ENCODE results near the gene ANKRD11.
A peak's percentile ranks its signal among the peaks of the same experiment; 100 is the strongest.
"Not testable (repeated sequence)": the region's sequence is repeated elsewhere in the genome, so short reads cannot be mapped to it uniquely, and the experiment has no call there.

The ANKRD11 gene

GRCh38 chr16:89472711-89473075 lies 17.7 kb downstream of the ANKRD11 start:
- H3K79me1 ChIP-seq (ENCODE audit: low read length) = no peaks in the 10 kb centered on the region
- H3K4me3 ChIP-seq (ENCODE audit: low read depth, low read length) = no peak overlapping the region
- no peak overlapping the region for H2AFZ ChIP-seq (ENCODE audit: insufficient read depth, low read length, poor library complexity)
- H3K9ac ChIP-seq (ENCODE audit: low read length) = no peak overlapping the region
- no CpG with 5 or more reads among the region's 2 CpGs for WGBS (ENCODE audit: extremely low coverage, insufficient coverage, insufficient read length)
- no peak overlapping the region for H2AK5ac ChIP-seq (ENCODE audit: low read length)
- H4K91ac ChIP-seq (ENCODE audit: low read depth, low read length) = no peak overlapping the region
- no peak overlapping the region for H4K8ac ChIP-seq (ENCODE audit: low read depth, low read length)
- peaks cover 24 to 44% of the 10 kb centered on the region in 2 experiments for H3K4me1 ChIP-seq (ENCODE audit: control insufficient read depth in 1 of 2, insufficient read depth in 2 of 2, low read length in 2 of 2)
- H3K4me2 ChIP-seq (ENCODE audit: low read length) = no peak overlapping the region
- no peak overlapping the region for H2BK5ac ChIP-seq (ENCODE audit: low read depth, low read length, poor library complexity)
- peaks cover 37% of the 10 kb centered on the region for H3K79me2 ChIP-seq (ENCODE audit: control insufficient read depth, insufficient read depth, low read length, poor library complexity)
- H3K27ac ChIP-seq (ENCODE audit: low read depth, low read length) = no peak overlapping the region
- no peak overlapping the region for H2BK120ac ChIP-seq (ENCODE audit: insufficient read depth, low read length, poor library complexity)
- peak overlapping the region; percentile 36 for H3K4ac ChIP-seq (ENCODE audit: low read depth, low read length)
- H3K23ac ChIP-seq (ENCODE audit: low read length) = no peak overlapping the region
- no peak overlapping the region for H3K14ac ChIP-seq (ENCODE audit: low read length)
- no peak overlapping the region for H2BK12ac ChIP-seq (ENCODE audit: low read length)
- H3K18ac ChIP-seq (ENCODE audit: low read length) = no peak overlapping the region
- no peak overlapping the region for H4K12ac ChIP-seq (ENCODE audit: low read depth, low read length)
- H3K36me3 ChIP-seq (ENCODE audit: control insufficient read depth in 1 of 2, insufficient read depth in 2 of 2, low read length in 2 of 2) = no peaks in the 10 kb centered on the region
- no peaks in the 10 kb centered on the region for H3K27me3 ChIP-seq (ENCODE audit: insufficient read depth, low read length)
- H3K9me3 ChIP-seq (ENCODE audit: insufficient read depth, low read depth, low read length) = no peaks in the 10 kb centered on the region
- DNase-seq = no peak

- Histone ChIP-seq H2BK120ac (ENCODE audit: insufficient read depth, low read length, poor library complexity) (no peak overlapping the region), H3K9ac (ENCODE audit: low read length) (no peak overlapping the region), H3K18ac (ENCODE audit: low read length) (no peak overlapping the region), H2BK5ac (ENCODE audit: low read depth, low read length, poor library complexity) (no peak overlapping the region), H3K79me2 (ENCODE audit: control insufficient read depth, insufficient read depth, low read length, poor library complexity) (peaks cover 27% of the 10 kb centered on the region), H3K4me3 (ENCODE audit: low read depth, low read length) (no peak overlapping the region), H2AK5ac (ENCODE audit: low read length) (no peak overlapping the region), H3K4me2 (ENCODE audit: low read length) (no peak overlapping the region), H4K91ac (ENCODE audit: low read depth, low read length) (no peak overlapping the region), H3K9me3 (ENCODE audit: insufficient read depth, low read depth, low read length) (no peaks in the 10 kb centered on the region), H3K27me3 (ENCODE audit: insufficient read depth, low read length) (no peaks in the 10 kb centered on the region), H2AFZ (ENCODE audit: insufficient read depth, low read length, poor library complexity) (no peak overlapping the region), H3K27ac (ENCODE audit: low read depth, low read length) (no peak overlapping the region), H3K36me3 (ENCODE audit: control insufficient read depth in 1 of 2, insufficient read depth in 2 of 2, low read length in 2 of 2) (peaks cover 0 to 2% of the 10 kb centered on the region in 2 experiments), H3K4ac (ENCODE audit: low read depth, low read length) (peak overlapping the region; percentile 82), H3K14ac (ENCODE audit: low read length) (no peak overlapping the region), H4K8ac (ENCODE audit: low read depth, low read length) (no peak overlapping the region), H4K12ac (ENCODE audit: low read depth, low read length) (no peak overlapping the region), H3K4me1 (ENCODE audit: control insufficient read depth in 1 of 2, insufficient read depth in 2 of 2, low read length in 2 of 2) (peaks cover 12 to 21% of the 10 kb centered on the region in 2 experiments), H3K79me1 (ENCODE audit: low read length) (no peaks in the 10 kb centered on the region), H3K23ac (ENCODE audit: low read length) (no peak overlapping the region), H2BK12ac (ENCODE audit: low read length) (no peak overlapping the region)
- no peak for DNase-seq
- WGBS (ENCODE audit: extremely low coverage, insufficient coverage, insufficient read length) = no CpG with 5 or more reads among the region's 7 CpGs
Observed at GRCh38 chr16:89467382-89467781, 23.0 kb downstream of the ANKRD11 start.

GRCh38 chr16:89466920-89467319 lies 23.4 kb downstream of the ANKRD11 start:
- Histone ChIP-seq H3K9me3 (ENCODE audit: insufficient read depth, low read depth, low read length) (no peaks in the 10 kb centered on the region), H3K79me2 (ENCODE audit: control insufficient read depth, insufficient read depth, low read length, poor library complexity) (peaks cover 25% of the 10 kb centered on the region)
- WGBS (ENCODE audit: extremely low coverage, insufficient coverage, insufficient read length) = no CpG with 5 or more reads among the region's 5 CpGs

GRCh38 chr16:89463312-89463711 lies 27.0 kb downstream of the ANKRD11 start:
- H3K9ac ChIP-seq (ENCODE audit: low read length); H3K27ac ChIP-seq (ENCODE audit: low read depth, low read length); H2AK5ac ChIP-seq (ENCODE audit: low read length); H3K4ac ChIP-seq (ENCODE audit: low read depth, low read length); H2BK5ac ChIP-seq (ENCODE audit: low read depth, low read length, poor library complexity); H3K4me1 ChIP-seq (ENCODE audit: control insufficient read depth in 1 of 2, insufficient read depth in 2 of 2, low read length in 2 of 2); H3K14ac ChIP-seq (ENCODE audit: low read length); H3K9me3 ChIP-seq (ENCODE audit: insufficient read depth, low read depth, low read length); H4K8ac ChIP-seq (ENCODE audit: low read depth, low read length); H3K18ac ChIP-seq (ENCODE audit: low read length); H4K91ac ChIP-seq (ENCODE audit: low read depth, low read length); H3K79me1 ChIP-seq (ENCODE audit: low read length); H3K36me3 ChIP-seq (ENCODE audit: control insufficient read depth in 1 of 2, insufficient read depth in 2 of 2, low read length in 2 of 2); H4K12ac ChIP-seq (ENCODE audit: low read depth, low read length); DNase-seq; H3K4me2 ChIP-seq (ENCODE audit: low read length); H2BK120ac ChIP-seq (ENCODE audit: insufficient read depth, low read length, poor library complexity); H3K27me3 ChIP-seq (ENCODE audit: insufficient read depth, low read length); H3K4me3 ChIP-seq (ENCODE audit: low read depth, low read length); H3K23ac ChIP-seq (ENCODE audit: low read length); H2BK12ac ChIP-seq (ENCODE audit: low read length); H2AFZ ChIP-seq (ENCODE audit: insufficient read depth, low read length, poor library complexity): not testable (repeated sequence)
- WGBS (ENCODE audit: extremely low coverage, insufficient coverage, insufficient read length) = no CpG with 5 or more reads among the region's 5 CpGs
- H3K79me2 ChIP-seq (ENCODE audit: control insufficient read depth, insufficient read depth, low read length, poor library complexity) = peaks cover 28% of the 10 kb centered on the region

More at GRCh38 chr16:89466920-89467319, 23.4 kb downstream of the ANKRD11 start:
- H3K27ac ChIP-seq (ENCODE audit: low read depth, low read length) = no peak overlapping the region
- H3K4me1 ChIP-seq (ENCODE audit: control insufficient read depth in 1 of 2, insufficient read depth in 2 of 2, low read length in 2 of 2) = peaks cover 9 to 17% of the 10 kb centered on the region in 2 experiments
- H3K14ac ChIP-seq (ENCODE audit: low read length) = no peak overlapping the region
- H3K18ac ChIP-seq (ENCODE audit: low read length) = no peak overlapping the region
- no peak overlapping the region for H4K8ac ChIP-seq (ENCODE audit: low read depth, low read length)
- no peak overlapping the region for H2BK5ac ChIP-seq (ENCODE audit: low read depth, low read length, poor library complexity)
- no peak overlapping the region for H2AFZ ChIP-seq (ENCODE audit: insufficient read depth, low read length, poor library complexity)
- peaks cover 0 to 2% of the 10 kb centered on the region in 2 experiments for H3K36me3 ChIP-seq (ENCODE audit: control insufficient read depth in 1 of 2, insufficient read depth in 2 of 2, low read length in 2 of 2)
- H2AK5ac ChIP-seq (ENCODE audit: low read length) = no peak overlapping the region
- H2BK120ac ChIP-seq (ENCODE audit: insufficient read depth, low read length, poor library complexity) = no peak overlapping the region
- no peaks in the 10 kb centered on the region for H3K27me3 ChIP-seq (ENCODE audit: insufficient read depth, low read length)
- H3K4me2 ChIP-seq (ENCODE audit: low read length) = no peak overlapping the region
- no peak for DNase-seq
- no peaks in the 10 kb centered on the region for H3K79me1 ChIP-seq (ENCODE audit: low read length)
- peak overlapping the region; percentile 82 for H3K4ac ChIP-seq (ENCODE audit: low read depth, low read length)
- no peak overlapping the region for H2BK12ac ChIP-seq (ENCODE audit: low read length)
- H3K9ac ChIP-seq (ENCODE audit: low read length) = no peak overlapping the region
- no peak overlapping the region for H4K91ac ChIP-seq (ENCODE audit: low read depth, low read length)
- H3K4me3 ChIP-seq (ENCODE audit: low read depth, low read length) = no peak overlapping the region
- H4K12ac ChIP-seq (ENCODE audit: low read depth, low read length) = no peak overlapping the region
- no peak overlapping the region for H3K23ac ChIP-seq (ENCODE audit: low read length)

Data from trophoblast cell (in vitro differentiated cells and primary cell).